Daoy (cell line): ENCODE results near the gene CTCF. TPM values are rescaled to one million over a fixed set of nuclear protein-coding genes. Genes with fewer than 3 reads are reported as not detected.
"Not testable (repeated sequence)": the region's sequence is repeated elsewhere in the genome, so short reads cannot be mapped to it uniquely, and the experiment has no call there.

Experiments used
- DNase-seq: peaks from one replicate; pipeline ENCODE4 v3.0.0-alpha.2; 2015; ENCODE audit warnings: low read depth
- total RNA-seq: library from RNA; depleted of rRNA; stranded (reverse); fragments of >200 nt; shearing (Covaris generic); gene quantifications from 2 replicates; pipeline ENCODE4 v1.2.3, GENCODE V29; 2014; rRNA removed

The CTCF gene, protein sequence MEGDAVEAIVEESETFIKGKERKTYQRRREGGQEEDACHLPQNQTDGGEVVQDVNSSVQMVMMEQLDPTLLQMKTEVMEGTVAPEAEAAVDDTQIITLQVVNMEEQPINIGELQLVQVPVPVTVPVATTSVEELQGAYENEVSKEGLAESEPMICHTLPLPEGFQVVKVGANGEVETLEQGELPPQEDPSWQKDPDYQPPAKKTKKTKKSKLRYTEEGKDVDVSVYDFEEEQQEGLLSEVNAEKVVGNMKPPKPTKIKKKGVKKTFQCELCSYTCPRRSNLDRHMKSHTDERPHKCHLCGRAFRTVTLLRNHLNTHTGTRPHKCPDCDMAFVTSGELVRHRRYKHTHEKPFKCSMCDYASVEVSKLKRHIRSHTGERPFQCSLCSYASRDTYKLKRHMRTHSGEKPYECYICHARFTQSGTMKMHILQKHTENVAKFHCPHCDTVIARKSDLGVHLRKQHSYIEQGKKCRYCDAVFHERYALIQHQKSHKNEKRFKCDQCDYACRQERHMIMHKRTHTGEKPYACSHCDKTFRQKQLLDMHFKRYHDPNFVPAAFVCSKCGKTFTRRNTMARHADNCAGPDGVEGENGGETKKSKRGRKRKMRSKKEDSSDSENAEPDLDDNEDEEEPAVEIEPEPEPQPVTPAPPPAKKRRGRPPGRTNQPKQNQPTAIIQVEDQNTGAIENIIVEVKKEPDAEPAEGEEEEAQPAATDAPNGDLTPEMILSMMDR
- 25.9 and 30.8 TPM in 2 replicates for total RNA-seq

DNA sequence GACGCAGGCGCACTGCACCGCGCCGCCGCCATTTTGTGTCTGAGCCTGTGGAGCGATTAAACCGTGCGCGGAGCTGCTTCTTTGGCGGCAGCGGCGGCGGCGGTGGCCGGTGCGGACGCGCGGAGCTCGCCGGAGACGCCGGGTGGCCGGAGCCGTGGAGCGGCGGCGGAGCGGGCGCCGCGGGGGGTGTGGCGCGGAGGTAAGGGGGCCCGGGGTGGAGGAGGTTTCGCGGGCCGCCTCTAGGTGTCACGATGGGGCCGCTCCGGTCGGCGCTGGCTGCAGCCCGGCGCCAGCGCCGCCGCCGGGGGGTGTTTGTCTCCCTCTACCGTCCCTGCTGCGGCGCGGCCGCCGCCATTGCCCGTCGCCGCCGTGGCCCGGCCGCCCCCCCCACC, at the start of gene CTCF:
CTCF (plus strand) TSS at position 1 of the 392 bp plus-strand sequence. CDS start 48,307 bp downstream, outside the sequence.
- peak; percentile 86 for DNase-seq

DNA sequence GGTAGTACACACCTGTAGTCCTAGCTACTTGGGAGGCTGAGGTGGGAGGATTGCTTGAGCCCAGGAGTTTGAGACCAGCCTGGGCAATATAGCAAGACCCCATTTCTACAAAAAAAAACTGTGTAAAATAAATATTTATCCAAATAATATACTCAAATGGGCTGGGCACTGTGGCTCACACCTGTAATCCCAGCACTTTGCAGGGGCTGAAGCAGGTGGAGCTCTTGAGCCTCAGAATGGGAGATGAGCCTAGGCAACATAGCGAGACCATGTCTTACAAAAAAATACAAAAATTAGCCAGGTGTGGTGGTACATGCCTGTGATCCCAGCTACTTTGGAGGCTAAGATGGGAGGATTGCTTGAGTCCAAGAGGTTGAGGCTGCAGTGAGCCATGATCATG, 48.4 kb upstream of the CTCF start:
- not testable (repeated sequence) for DNase-seq

DNA sequence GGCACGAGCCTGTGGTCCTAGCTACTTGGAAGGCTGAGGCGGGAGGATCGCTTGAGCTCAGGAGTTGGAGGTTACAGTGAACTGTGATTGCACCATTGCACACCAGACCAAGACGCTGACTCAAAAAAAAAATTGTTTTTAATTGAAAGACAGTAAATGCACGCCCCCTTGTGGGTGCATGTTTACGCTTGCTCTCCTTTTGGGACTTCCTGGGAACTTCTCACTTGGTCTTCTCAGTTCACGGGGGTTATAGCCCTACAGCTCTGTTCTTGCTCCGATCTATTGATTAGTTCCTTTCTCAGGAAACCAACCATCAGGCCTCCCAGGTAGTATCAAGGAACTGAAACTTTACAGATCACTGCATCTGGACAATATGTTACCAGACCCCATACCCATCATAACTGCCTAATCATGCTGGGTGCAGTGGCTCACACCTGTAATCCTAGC, 47.9 kb upstream of the CTCF start:
- peak; percentile 68 for DNase-seq

DNA sequence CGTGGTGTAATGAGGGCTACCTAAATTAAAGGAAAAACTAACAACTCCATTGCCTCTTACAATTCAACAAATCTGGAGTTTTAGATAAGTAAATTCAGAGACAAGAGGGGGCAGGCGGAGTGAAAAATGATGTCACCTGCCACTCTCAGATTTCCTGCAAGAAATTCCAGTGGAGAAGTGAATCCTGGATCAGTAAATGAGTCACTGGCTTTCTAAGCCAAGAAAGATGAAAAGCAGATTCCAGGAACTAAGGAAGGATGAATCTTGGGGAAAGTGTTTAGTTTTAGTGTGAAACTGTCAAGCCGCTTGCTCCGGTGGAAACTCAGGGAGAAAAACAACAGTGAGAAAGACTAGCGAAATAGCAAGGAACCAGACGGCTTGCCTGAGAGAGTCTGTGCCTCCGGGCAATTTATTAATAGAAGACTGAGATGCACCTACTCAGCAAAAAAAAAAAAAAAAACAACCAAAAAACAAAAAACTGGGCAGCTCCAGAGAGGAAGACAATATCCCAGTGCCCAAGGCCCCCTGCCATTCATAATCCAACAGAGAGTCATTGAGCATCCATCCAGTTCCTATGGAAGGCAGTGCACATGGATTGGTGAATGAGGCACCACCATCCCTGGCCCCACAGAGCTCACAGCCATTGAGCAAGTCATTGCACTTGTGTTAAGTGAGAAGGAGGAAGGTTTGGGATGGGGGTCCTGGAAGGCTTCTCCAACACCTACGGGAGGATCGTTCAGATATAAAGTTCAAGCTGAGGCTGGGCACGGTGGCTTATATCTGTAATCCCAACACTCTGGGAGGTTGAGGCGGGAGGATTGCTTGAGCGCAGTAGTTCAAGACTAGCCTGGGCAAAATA, 45.8 kb upstream of the CTCF start:
- DNase-seq = no peak

DNA sequence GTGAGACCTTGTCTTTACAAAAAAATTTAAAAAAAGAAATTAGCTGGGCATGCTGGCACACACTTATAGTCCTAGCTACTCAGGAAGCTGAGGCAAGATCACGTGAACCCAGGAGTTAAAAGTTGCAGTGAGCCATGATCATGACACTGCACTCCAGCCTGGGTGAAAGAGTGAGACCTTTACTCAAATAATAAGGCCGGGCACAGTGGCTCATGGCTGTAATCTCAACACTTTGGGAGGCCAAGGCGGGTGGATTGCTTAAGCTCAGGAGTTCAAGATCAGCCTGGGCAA, 45.2 kb upstream of the CTCF start:
- no peak for DNase-seq

DNA sequence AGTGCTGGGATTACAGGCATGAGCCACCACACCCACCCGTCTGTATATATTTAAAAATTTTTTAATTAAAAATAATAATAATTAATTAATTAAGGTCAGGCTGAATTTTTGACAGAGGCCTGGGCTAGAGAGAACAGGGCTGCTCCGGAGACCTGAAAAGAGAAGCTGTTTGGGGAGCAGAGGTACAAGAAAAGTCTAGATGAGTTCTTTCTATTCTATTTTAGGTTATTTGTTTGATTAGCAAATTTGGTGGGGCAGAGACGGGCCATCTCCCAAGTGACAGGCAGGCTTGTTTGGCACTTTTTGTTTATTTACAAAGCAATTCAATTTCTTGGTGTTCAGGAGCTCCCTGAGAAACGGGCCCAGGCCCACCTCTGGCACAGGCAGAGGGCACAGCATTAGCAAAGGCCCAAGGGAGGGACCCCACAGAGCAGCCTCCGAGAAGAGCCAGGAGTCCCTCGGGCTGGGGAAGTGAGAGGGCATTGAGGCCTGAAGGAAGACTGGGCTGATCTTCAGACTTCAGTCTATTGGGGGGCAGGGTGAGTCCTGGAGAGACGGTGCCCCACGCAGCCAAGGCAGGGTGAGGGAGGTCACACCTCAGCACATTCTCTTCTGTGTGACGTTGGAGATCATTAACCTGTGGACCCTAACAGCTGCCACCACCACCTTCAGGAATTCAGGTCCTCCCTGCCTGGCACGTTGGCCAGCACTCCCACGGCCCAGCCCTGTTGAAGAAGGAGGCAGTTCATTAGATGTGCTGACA, 44.5 kb upstream of the CTCF start:
- DNase-seq = no peak

DNA sequence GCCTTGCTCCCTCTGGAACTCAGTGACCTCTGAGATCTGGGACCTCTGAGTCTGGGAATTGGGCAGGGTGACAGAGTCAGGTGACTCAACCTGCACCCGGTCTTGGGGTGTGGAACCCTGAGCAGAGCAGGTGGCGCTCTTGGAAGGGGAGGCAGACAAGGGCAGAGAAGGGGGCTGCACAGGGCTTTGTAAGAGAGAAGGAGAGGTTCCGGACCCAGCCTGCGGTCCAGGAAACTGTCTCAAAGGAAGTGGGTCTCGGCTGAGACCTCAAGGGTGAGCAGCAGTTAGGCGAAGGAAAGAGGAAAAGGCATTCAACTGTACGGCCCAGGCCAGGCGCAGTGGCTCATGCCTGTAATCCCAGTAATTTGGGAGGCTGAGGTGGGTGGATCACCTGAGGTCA, 43.6 kb upstream of the CTCF start:
- DNase-seq = no peak

DNA sequence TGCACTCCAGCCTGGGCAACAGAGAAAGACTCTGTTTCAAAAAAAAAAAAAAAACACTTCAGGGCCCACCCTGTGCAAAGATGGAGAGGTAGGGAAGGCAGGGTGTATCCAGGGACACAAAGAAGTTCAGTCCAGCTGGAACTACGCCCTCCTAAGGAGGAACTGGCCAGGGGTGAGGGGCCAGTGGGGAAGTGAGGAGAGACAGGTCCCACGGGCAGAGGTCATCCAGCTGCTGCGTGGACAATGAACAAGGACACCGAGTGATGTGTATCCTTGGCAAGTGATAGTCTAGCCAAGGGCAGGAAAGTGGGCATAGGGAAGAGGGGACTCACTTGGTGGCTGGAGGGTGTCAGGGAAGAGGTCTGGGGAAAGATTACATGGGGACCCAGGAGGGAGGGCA, 43.1 kb upstream of the CTCF start:
- no peak for DNase-seq

DNA sequence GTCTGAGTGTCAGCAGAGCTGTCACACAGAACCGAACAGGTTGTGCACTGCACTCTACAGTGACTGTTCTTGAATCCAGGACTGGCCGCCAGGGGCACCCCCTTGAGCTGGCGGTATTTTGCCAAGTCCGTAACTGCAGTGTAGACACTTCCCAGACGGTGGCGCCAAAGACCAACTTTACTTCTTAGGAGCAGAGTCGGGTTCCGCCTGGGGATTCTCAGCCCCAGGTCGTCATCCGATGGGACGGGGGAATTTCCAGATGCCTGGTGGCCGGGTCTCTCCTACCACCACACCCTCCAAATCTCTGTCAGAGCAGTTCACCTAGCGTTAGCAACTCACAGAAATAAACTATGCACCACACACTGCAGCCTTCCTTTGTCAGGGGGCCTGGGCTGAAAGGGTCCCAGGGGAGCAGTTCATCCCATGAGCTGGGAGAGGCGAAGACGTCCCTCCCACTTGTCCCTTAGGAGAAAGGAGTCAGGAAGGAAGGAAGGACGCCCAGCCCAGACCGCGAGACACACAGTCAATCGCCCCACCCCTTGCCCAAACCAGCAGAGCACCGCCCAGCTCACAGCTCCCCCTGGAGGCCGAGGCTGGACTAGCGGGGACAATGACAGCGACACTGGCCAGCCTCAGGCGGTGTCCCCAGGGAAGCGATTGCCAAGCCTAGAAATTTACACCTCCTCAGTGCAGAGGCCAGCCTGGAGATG, 41.1 kb upstream of the CTCF start:
- DNase-seq = peak; percentile 93

DNA sequence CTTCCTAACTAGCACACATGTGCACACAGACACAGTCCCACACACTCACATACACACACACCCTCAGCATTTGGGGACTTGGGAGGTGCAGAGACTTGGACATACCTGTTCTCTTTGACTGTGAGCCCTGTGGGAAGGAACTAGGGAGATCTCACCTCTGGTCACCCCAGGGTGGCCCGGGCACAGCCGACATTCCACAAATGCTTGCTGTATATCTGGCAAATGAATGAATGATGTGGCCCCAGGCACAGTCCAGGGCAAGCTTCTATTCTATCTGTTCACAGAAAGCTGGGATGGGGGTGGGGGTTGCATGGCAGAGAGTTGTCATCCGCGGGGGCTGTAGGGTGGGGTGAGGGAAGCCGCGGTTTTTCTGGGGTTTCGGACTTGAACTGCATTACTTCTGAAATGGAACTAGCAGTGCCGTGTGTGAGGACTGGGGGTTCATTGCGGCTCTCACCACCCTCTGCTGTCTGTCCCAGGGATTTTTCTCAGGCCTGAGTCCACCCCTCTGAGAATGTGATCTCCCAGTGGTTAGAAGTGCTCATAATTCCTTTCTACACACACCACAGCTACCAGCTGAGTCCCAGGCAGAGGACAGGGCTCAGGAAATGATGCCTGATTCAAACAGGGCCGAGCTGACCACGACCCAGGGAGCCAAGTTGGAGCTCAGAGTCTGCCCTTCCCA, 37.0 kb upstream of the CTCF start:
- no peak for DNase-seq

DNA sequence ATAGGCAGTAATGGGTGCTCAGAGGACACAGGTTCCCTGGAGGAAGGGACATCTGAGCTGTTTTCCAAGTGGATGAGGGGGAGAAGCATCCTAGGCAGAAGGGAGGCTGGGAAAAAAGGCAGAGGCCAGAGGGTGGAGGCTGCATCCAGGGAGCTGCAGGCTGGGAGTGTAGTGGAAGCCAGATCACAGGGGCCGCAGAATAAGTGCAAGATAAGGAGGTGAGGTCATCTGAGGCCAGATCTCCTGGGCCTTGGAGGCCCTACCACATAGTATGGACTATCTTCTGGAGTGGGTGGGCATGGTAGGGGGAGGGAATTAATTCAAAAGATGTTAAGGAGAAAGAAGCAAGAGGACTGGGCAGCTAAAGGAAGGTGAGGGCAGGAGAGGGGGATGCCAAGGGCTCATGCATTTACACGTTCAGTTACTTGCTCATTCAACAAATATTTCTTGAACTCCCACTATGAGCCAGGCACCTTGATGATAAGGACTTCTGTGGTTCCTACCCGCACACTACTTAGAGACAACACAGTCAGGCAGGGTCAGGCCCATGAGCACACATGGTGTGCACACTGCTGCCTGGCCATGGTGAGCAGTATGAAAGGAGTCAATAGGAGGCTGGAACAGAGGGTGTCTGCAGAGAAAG, 36.1 kb upstream of the CTCF start:
- DNase-seq = peak; percentile 59

DNA sequence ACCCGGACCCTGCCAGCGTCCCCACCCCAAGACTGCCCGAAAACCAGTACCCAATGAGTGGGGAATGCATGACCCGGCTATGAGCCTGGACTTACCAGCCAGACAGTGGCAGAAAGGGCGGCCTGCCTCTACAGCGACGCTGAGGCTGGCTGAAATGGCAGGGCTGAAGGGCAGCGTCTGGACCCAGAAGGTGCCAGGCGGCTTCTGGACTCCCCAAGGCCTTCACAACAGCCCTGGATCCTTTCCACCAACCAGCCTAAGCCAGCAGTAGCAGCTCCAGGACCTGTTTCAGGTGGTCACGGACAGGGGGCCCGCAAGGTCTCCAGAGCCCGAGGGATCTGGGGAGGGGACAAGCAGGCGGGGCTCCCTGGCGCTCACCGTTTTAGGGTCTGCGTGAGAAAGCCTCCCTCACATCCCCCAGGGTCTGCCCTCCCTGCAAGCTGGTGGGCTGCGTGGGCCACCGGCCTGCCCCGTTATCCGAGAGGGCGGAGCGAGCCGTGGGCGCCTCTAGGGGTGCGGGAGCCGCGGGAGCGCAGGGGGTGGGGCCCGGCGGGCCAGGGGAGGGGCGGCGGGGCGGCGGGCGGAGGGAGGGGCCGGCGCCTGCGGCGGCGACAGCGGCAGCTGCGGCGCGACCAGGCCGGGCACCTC, 34.0 kb upstream of the CTCF start, which contains the start of gene RIPOR1:
RIPOR1 (plus strand) TSS at position 608 of the 648 bp plus-strand sequence. CDS start 9,618 bp downstream, outside the sequence.
- no peak for DNase-seq

DNA sequence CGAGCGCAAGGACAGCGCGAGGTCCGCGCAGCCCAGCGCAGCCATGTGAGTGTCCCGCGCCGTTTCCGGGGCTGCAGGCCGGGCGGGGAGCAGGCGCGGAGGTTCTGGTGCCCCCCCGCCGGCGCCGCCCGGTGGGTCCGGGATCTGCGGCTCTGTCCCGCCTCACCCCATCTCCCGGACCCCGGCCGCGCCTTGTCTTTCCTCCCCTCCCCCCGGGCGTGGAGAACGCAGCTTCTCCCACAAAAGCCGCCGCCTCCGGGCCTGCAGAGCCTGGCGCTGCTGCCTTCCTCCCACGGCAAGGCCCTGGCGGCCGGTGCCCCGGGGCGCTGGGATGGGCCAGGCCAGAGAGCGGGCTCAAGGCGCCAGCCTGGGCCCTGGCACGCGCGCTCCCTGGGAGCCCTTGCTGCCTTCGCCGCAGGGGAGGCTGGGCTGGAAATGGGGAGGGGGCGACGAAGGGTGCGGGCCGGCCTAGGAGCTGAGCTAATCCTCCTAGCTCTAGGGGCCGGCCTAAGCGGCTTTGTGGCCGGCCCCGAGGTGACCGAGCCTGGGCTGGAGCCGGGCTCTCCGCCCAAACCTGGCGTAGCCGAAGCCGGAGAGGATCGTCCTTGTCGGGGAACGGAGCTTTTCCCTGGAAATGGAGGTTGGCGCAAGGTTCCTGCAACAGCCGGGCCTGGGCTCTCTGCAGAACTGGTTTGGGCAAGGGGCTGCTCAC, 33.3 kb upstream of the CTCF start:
- peak; percentile 52 for DNase-seq

DNA sequence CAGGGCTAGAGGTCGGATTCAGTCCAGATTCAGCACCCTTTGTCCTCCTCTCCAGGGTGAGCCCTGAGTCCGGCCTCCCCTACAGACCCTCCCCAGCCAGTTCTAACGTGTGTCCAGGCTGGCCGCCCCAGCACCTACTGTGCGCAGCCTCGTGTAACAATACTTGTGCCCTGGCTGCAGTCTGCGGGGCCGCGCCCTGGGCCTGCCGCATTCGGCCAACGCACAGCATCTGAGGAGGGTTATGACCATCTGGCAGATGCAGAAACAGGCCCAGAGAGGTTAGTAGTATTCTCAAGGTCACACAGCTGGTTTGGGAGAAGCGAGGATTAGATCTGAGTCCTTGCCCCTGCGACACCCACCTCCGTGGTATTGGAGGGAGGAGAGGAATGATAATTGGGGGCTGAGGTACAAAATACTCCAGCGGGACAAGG, 32.7 kb upstream of the CTCF start:
- no peak for DNase-seq

DNA sequence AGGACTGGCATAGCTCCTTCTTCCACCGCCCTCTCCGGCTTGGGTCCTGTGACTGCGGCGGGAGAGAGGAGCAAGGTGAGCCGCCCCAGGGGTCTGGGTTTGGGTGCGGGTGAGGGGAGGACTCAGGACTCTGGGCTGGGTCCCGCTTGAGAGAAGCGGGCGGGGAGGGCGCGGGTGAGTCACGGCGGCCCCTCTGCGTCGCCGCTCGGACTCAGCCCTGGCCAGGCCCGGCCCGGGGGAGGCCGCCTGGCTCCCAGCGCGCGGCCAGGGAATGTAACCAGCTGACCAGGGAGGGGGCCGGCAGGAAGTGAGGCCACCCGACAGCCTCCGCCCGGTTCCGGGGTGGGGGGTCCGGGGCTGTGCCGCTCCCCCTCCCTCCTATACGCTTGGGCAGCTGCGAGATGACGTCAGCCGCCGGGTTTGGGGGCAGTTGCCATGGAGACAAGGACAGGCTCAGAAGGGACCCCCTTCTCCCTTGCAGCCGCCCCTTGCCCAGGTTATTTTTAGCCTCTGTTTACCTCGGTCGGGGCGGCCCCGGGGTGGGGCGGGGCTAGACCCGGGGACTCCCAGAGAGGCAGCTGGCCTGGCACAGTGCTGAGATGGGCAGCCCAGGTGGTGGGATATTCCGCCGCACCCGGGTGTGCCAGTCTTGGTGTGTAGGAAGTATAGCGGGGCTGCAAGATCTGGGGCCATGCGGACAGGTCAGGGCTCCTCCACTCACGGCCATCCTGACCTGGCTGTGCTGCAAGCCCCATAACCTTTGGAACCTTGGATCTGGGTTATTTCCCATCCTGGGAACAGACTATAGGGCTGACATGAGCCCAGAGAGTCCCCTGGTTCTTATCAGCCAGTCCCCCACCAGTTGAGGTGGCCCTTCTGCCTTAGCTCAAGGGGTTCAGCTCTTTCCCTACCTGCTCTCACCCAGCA, 32.0 kb upstream of the CTCF start:
- peak; percentile 65 for DNase-seq

DNA sequence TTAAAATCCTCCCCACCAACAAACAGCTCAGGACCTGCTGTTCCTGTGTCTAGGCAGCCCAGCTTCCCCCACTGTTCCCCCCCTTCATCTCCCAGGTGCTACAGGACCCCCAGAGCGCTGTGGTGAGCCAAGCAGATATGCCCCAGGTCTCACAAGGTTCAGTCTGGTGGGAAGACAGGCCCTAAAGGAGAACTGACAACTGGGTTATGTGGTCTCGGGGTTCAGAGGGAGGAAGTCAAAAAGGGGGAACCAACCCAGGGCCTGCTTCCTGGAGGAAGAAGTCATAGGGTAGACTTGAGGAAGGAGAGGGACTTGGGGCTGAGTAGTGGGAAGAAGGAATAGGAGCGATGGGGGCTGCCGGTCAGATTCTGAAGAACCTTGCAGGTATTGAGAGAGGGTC, 31.1 kb upstream of the CTCF start:
- DNase-seq = no peak

DNA sequence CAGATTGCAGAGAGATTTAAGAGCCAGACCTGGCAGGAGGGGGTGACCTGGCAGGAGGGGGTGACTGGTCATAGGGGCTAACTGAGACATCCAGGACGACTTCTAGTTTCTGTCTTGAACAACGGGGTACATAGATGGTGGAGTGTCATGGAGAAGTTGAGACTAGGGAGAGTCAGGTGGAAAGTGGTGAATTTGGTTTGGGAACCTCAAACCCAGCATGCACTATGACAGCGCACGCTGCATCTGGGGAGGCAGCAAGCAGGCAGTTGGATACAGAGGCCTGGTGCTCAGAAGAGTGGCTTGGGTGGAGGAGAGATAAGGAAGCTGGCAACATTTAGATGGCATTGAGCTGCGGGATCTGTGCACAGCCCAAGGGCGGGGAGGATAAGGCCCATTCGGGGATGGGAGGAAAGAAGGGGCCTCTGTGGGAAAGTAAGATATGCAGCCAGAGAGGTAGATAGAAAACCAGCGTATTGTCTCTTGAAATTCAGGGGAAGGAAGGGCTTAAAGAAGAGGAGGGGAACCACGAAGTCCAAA, 29.2 kb upstream of the CTCF start:
- DNase-seq = no peak
